ENCODE results near the gene CFAP68.

CFAP68 gene

DNA sequence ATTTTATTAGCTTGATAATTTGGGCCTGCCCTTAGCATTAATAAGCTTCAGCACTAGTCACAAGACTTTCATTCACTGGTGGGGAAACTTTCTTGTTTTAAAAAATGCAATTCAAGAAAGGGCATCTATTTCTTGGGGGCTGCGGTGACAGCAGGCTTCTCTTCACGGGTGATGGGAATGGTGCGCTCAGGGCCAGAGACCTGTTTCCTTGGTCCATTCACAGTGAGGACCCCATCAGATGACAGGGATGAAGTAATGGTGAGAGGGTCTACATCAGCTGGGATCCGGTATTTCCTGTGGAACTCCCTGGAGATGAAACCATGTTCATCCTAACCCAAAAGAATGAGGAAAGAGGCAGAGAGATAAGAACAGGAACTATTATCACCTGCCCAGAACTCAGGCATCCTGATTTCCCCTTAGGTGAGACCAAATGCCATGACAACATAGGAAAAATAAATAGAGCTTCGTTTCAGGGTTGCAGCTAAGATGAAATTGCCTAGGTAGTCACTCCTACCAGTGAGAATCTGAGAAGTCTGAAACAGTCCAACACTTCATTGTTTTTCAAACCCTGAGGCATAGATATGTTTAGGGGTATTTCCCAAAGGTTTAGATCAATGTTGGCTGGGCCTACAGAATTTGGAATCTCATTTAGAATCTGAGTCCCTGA, 29.4 kb downstream of the CFAP68 start:
- H2BK5ac ChIP-seq (ENCODE audit: low read depth, low read length, poor library complexity, severe bottlenecking) = no peak overlapping the region
- 91% methylated on average over 5 of the region's 5 CpGs for WGBS
- H4K91ac ChIP-seq (ENCODE audit: low read length) = no peak overlapping the region
- peaks cover 0 to 40% of the 10 kb centered on the region in 2 experiments for H3K36me3 ChIP-seq (ENCODE audit: control insufficient read depth in 1 of 2, insufficient read depth in 2 of 2, low read depth in 1 of 2, low read length in 2 of 2)
- no peak overlapping the region for H3K27ac ChIP-seq (ENCODE audit: low read length, poor library complexity, severe bottlenecking)
- no peak overlapping the region for H2AK5ac ChIP-seq (ENCODE audit: low read length, severe bottlenecking)
- no peak overlapping the region for H2AFZ ChIP-seq (ENCODE audit: low read depth, low read length)
- H2BK120ac ChIP-seq (ENCODE audit: low read depth, low read length) = no peak overlapping the region
- H3K18ac ChIP-seq (ENCODE audit: low read depth in 1 of 2, low read length in 2 of 2) = no peak overlapping the region
- no peak overlapping the region for H3K14ac ChIP-seq (ENCODE audit: low read length in 2 of 2)
- peak overlapping the region; percentile 97 for H3K9ac ChIP-seq (ENCODE audit: low read length)
- H2BK12ac ChIP-seq (ENCODE audit: low read length in 2 of 2) = no peak overlapping the region
- peaks cover 0 to 17% of the 10 kb centered on the region in 2 experiments for H3K27me3 ChIP-seq (ENCODE audit: control insufficient read depth in 1 of 2, insufficient read depth in 1 of 2, low read length in 2 of 2)
- no peak overlapping the region for H3K4me2 ChIP-seq (ENCODE audit: low read length, poor library complexity, severe bottlenecking)
- no peak overlapping the region for H3K4me3 ChIP-seq (ENCODE audit: insufficient read depth in 1 of 2, low read depth in 1 of 2, low read length in 2 of 2)
- H3K79me1 ChIP-seq (replicated peaks; ENCODE audit: low read length, poor library complexity, severe bottlenecking) = no peaks in the 10 kb centered on the region
- H2BK15ac ChIP-seq (ENCODE audit: low read depth, poor library complexity, severe bottlenecking) = no peak overlapping the region
- H3K23ac ChIP-seq (ENCODE audit: low read length in 2 of 2) = no peak overlapping the region
- H3K4me1 ChIP-seq (ENCODE audit: control insufficient read depth, insufficient read depth, low read depth, low read length) = peaks cover 10% of the 10 kb centered on the region
- no peak overlapping the region for H4K8ac ChIP-seq (ENCODE audit: low read length)
- no peaks in the 10 kb centered on the region for H3K9me3 ChIP-seq (ENCODE audit: control insufficient read depth, low read length)
- no peak for DNase-seq
- no peak overlapping the region for H3K4ac ChIP-seq (ENCODE audit: low read depth in 1 of 2, low read length in 2 of 2)

DNA sequence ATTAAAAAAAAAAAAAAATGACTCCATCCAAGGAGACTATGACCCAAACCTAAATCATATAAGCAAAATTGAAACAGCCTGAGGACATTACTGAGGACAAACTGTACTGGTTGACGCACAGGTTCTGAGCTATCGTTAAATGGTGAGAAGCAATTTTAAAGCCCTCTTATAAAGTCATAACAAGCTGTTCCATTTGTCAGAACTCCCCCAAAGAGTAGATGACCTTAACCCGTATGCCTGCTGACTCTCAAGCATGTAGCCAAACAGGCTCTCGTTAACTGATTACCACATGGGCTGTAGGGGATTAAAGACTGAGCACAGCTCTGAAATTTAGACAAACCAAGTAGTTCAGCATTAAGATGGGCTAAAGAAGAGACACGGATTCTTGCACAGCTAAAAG, 30.0 kb downstream of the CFAP68 start:
- Histone ChIP-seq H3K18ac (ENCODE audit: low read depth in 1 of 2, low read length in 2 of 2) (no peak overlapping the region), H3K9me3 (ENCODE audit: control insufficient read depth, low read length) (no peaks in the 10 kb centered on the region), H2AFZ (ENCODE audit: low read depth, low read length) (no peak overlapping the region), H3K23ac (ENCODE audit: low read length in 2 of 2) (no peak overlapping the region), H3K4ac (ENCODE audit: low read depth in 1 of 2, low read length in 2 of 2) (no peak overlapping the region), H3K4me2 (ENCODE audit: low read length, poor library complexity, severe bottlenecking) (no peak overlapping the region), H2BK120ac (ENCODE audit: low read depth, low read length) (no peak overlapping the region), H3K36me3 (ENCODE audit: control insufficient read depth in 1 of 2, insufficient read depth in 2 of 2, low read depth in 1 of 2, low read length in 2 of 2) (peaks cover 0 to 40% of the 10 kb centered on the region in 2 experiments), H4K8ac (ENCODE audit: low read length) (no peak overlapping the region), H3K79me1 (replicated peaks; ENCODE audit: low read length, poor library complexity, severe bottlenecking) (no peaks in the 10 kb centered on the region), H2AK5ac (ENCODE audit: low read length, severe bottlenecking) (no peak overlapping the region), H2BK12ac (ENCODE audit: low read length in 2 of 2) (no peak overlapping the region), H3K9ac (ENCODE audit: low read length) (peak overlapping the region; percentile 97), H3K27ac (ENCODE audit: low read length, poor library complexity, severe bottlenecking) (no peak overlapping the region), H2BK15ac (ENCODE audit: low read depth, poor library complexity, severe bottlenecking) (no peak overlapping the region), H3K27me3 (ENCODE audit: control insufficient read depth in 1 of 2, insufficient read depth in 1 of 2, low read length in 2 of 2) (peaks cover 0 to 17% of the 10 kb centered on the region in 2 experiments), H2BK5ac (ENCODE audit: low read depth, low read length, poor library complexity, severe bottlenecking) (no peak overlapping the region), H3K4me3 (ENCODE audit: insufficient read depth in 1 of 2, low read depth in 1 of 2, low read length in 2 of 2) (peak overlapping the region in 1 of 2 experiments; percentile 0), H4K91ac (ENCODE audit: low read length) (no peak overlapping the region), H3K4me1 (ENCODE audit: control insufficient read depth, insufficient read depth, low read depth, low read length) (peaks cover 10% of the 10 kb centered on the region), H3K14ac (ENCODE audit: low read length in 2 of 2) (no peak overlapping the region)
- WGBS = 87% methylated on average over 5 of the region's 5 CpGs
- DNase-seq = no peak

DNA sequence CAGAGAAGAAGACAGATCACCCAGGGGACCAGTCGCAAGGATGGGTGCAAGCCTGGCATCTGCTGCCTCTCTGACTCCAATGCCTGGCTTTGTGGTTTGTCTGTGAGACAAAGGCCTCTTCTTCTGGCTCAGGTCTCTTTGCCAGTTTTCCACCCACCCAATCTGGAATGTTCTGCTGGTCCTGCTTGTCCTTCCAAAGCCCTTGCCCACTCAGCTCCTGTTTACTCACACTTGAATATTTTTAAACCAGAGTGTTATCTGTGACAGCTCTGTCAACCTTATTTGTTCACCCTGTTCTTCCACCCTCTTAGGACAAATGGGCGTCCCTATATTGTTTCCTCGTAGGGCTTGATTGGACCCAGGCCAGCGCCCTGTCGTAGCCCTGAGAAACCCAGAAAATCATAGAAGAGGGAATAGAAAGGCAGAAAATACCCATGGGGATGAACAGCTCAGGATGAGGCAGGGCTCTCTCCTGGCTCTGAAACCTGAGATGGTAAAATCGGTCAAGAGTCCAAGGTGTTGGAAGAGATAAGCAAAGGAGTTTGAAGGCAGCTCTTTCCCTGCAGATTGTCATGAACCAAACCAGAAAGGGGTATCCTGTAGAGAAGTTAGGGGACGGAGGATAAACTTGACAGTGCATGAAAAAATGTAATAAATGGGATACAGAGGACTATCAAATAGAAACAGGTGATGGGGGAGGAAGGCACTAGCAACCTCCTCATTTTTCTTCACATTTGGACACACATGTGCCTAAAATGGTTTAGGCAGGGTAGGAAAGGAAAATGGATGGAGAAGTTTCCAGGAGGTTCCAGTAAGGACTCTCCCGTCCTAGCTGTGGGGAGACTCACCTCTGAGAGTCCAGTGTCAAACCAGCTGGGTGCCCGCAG, 31.6 kb downstream of the CFAP68 start:
- no peak overlapping the region for H3K4ac ChIP-seq (ENCODE audit: low read depth in 1 of 2, low read length in 2 of 2)
- no peak overlapping the region for H3K4me2 ChIP-seq (ENCODE audit: low read length, poor library complexity, severe bottlenecking)
- H3K9me3 ChIP-seq (ENCODE audit: control insufficient read depth, low read length) = no peaks in the 10 kb centered on the region
- peaks cover 0 to 46% of the 10 kb centered on the region in 2 experiments for H3K36me3 ChIP-seq (ENCODE audit: control insufficient read depth in 1 of 2, insufficient read depth in 2 of 2, low read depth in 1 of 2, low read length in 2 of 2)
- no peak overlapping the region for H2BK120ac ChIP-seq (ENCODE audit: low read depth, low read length)
- no peak overlapping the region for H2AK5ac ChIP-seq (ENCODE audit: low read length, severe bottlenecking)
- H2AFZ ChIP-seq (ENCODE audit: low read depth, low read length) = no peak overlapping the region
- H3K9ac ChIP-seq (ENCODE audit: low read length) = peak overlapping the region; percentile 97
- peak overlapping the region in 1 of 2 experiments; percentile 15 for H2BK12ac ChIP-seq (ENCODE audit: low read length in 2 of 2)
- peak overlapping the region in 1 of 2 experiments; percentile 86 for H3K4me3 ChIP-seq (ENCODE audit: insufficient read depth in 1 of 2, low read depth in 1 of 2, low read length in 2 of 2)
- H3K79me1 ChIP-seq (replicated peaks; ENCODE audit: low read length, poor library complexity, severe bottlenecking) = no peaks in the 10 kb centered on the region
- H4K8ac ChIP-seq (ENCODE audit: low read length) = no peak overlapping the region
- WGBS = 82% methylated on average over 9 of the region's 9 CpGs
- H4K91ac ChIP-seq (ENCODE audit: low read length) = no peak overlapping the region
- DNase-seq = no peak
- H3K18ac ChIP-seq (ENCODE audit: low read depth in 1 of 2, low read length in 2 of 2) = no peak overlapping the region
- peaks cover 10% of the 10 kb centered on the region for H3K4me1 ChIP-seq (ENCODE audit: control insufficient read depth, insufficient read depth, low read depth, low read length)
- no peak overlapping the region for H3K14ac ChIP-seq (ENCODE audit: low read length in 2 of 2)
- no peak overlapping the region for H2BK5ac ChIP-seq (ENCODE audit: low read depth, low read length, poor library complexity, severe bottlenecking)
- peaks cover 0 to 17% of the 10 kb centered on the region in 2 experiments for H3K27me3 ChIP-seq (ENCODE audit: control insufficient read depth in 1 of 2, insufficient read depth in 1 of 2, low read length in 2 of 2)
- no peak overlapping the region for H2BK15ac ChIP-seq (ENCODE audit: low read depth, poor library complexity, severe bottlenecking)
- no peak overlapping the region for H3K23ac ChIP-seq (ENCODE audit: low read length in 2 of 2)
- no peak overlapping the region for H3K27ac ChIP-seq (ENCODE audit: low read length, poor library complexity, severe bottlenecking)

All from mesenchymal stem cell (in vitro differentiated cells and primary cell).